Neural cell (in vitro differentiated cells): ENCODE measurements around the gene CCT5. TPM values are rescaled to one million over a fixed set of nuclear protein-coding genes. Genes with fewer than 3 reads are reported as not detected.

ENCODE experiments used
- H2AFZ ChIP-seq: fragments of 200-600, 300-800 bp; sonication (generic), shearing (Covaris generic); 2 replicates; pipeline ENCODE4 v1.6.0; 2014; ENCODE audit warnings: low read depth, mild to moderate bottlenecking, antibody characterized with exemption, low read length, moderate library complexity
- H3F3A ChIP-seq: fragments of 200-600 bp; shearing (Covaris generic); 2 replicates; pipeline ENCODE4 v1.6.1; 2016; ENCODE audit warnings: mild to moderate bottlenecking, moderate library complexity, mixed read lengths, antibody characterized with exemption, low read length; ENCODE audit not compliant: insufficient read depth, poor library complexity, severe bottlenecking
- H3K27ac ChIP-seq: fragments of 200-600, 300-800 bp; sonication (generic), shearing (Covaris generic); 2 replicates; pipeline ENCODE4 v1.5.1; 2014; ENCODE audit warnings: mild to moderate bottlenecking, low read length, moderate library complexity
- H3K27me3 ChIP-seq: fragments of 300-800, 200-600 bp; sonication (generic), shearing (Covaris generic); 2 replicates; pipeline ENCODE4 v1.6.0; 2014; ENCODE audit warnings: mild to moderate bottlenecking, low read depth, low read length, moderate library complexity; ENCODE audit not compliant: insufficient read depth
- H3K36me3 ChIP-seq: fragments of 300-800, 200-600 bp; sonication (generic), shearing (Covaris generic); 2 replicates; pipeline ENCODE4 v1.5.1; 2014; ENCODE audit warnings: mild to moderate bottlenecking, antibody characterized with exemption, low read length, moderate library complexity; ENCODE audit not compliant: insufficient read depth
- H3K4me2 ChIP-seq: fragments of 300-800, 200-600 bp; sonication (generic), shearing (Covaris generic); 2 replicates; pipeline ENCODE4 v1.6.0; 2014; ENCODE audit warnings: mild to moderate bottlenecking, low read length
- H3K4me3 ChIP-seq: fragments of 300-800, 200-600 bp; sonication (generic), shearing (Covaris generic); 2 replicates; pipeline ENCODE4 v1.5.1; 2014; ENCODE audit warnings: mild to moderate bottlenecking, low read length, moderate library complexity
- H3K79me2 ChIP-seq: fragments of 200-600 bp; shearing (Covaris generic); replicated peaks from 2 replicates; pipeline ENCODE4 v1.6.0; 2014; ENCODE audit warnings: mild to moderate bottlenecking, low read length, moderate library complexity; ENCODE audit not compliant: insufficient read depth
- H3K9ac ChIP-seq: fragments of 300-800, 200-600 bp; sonication (generic), shearing (Covaris generic); 2 replicates; pipeline ENCODE4 v1.6.1; 2016; ENCODE audit warnings: mild to moderate bottlenecking, low read length, mixed read lengths
- H3K9me2 ChIP-seq: fragments of 200-600 bp; shearing (Covaris generic); 2 replicates; pipeline ENCODE4 v1.6.1; 2016; ENCODE audit warnings: mild to moderate bottlenecking, low read length, mixed read lengths; ENCODE audit not compliant: insufficient read depth
- H3K9me3 ChIP-seq: fragments of 200-600, 300-800 bp; sonication (generic), shearing (Covaris generic); 2 replicates; pipeline ENCODE4 v1.6.1; 2016; ENCODE audit warnings: mild to moderate bottlenecking, mixed run types, low read length, moderate library complexity, mixed read lengths
- H4K20me1 ChIP-seq: fragments of 200-600 bp; shearing (Covaris generic); 2 replicates; pipeline ENCODE4 v1.6.1; 2016; ENCODE audit warnings: mild to moderate bottlenecking, mixed run types; ENCODE audit not compliant: insufficient read depth
- CTCF ChIP-seq: fragments of 450-650 bp; IDR thresholded peaks from 2 replicates; pipeline ENCODE4 v1.5.1; 2014; ENCODE audit warnings: antibody characterized with exemption, mild to moderate bottlenecking, moderate library complexity; ENCODE audit not compliant: poor library complexity, severe bottlenecking
- EP300 ChIP-seq: fragments of 450-650 bp; conservative IDR thresholded peaks from 2 replicates; pipeline ENCODE4 v1.6.1; 2014; ENCODE audit warnings: antibody characterized with exemption, mild to moderate bottlenecking, moderate library complexity; ENCODE audit not compliant: poor library complexity, severe bottlenecking
- EZH2 ChIP-seq: fragments of 200-600, 300-800 bp; shearing (Covaris generic), sonication (generic); IDR thresholded peaks from 2 replicates; pipeline ENCODE4 v1.6.1; 2014; ENCODE audit warnings: antibody characterized with exemption, low read length, borderline replicate concordance, mild to moderate bottlenecking; ENCODE audit not compliant: insufficient read depth, poor library complexity, severe bottlenecking
- MXI1 ChIP-seq: fragments of 450-650 bp; conservative IDR thresholded peaks from 2 replicates; pipeline ENCODE4 v1.6.1; 2014; ENCODE audit warnings: antibody characterized with exemption, mild to moderate bottlenecking; ENCODE audit not compliant: poor library complexity, severe bottlenecking
- POLR2AphosphoS5 ChIP-seq: IDR thresholded peaks from 2 replicates; pipeline ENCODE4 v1.6.1; 2012
- RAD21 ChIP-seq: fragments of 450-650 bp; conservative IDR thresholded peaks from 2 replicates; pipeline ENCODE4 v1.6.1; 2014; ENCODE audit warnings: antibody characterized with exemption, mild to moderate bottlenecking, moderate library complexity
- SMC3 ChIP-seq: fragments of 450-650 bp; conservative IDR thresholded peaks from 2 replicates; pipeline ENCODE4 v1.6.1; 2014; ENCODE audit warnings: antibody characterized with exemption, mild to moderate bottlenecking, moderate library complexity; ENCODE audit not compliant: poor library complexity
- TAF1 ChIP-seq: IDR thresholded peaks from 2 replicates; pipeline ENCODE4 v1.6.1; 2012; ENCODE audit warnings: low read depth
- polyA plus RNA-seq: library from polyadenylated mRNA; depleted of rRNA; stranded (reverse); fragments of >200 nt; gene quantifications from 2 replicates; pipeline ENCODE4 v1.2.3, GENCODE V29; 2014
- TF ChIP-seq, protein P1 (sequence below): IDR thresholded peaks from 2 replicates; pipeline ENCODE4 v1.6.1; 2012; ENCODE audit warnings: borderline replicate concordance

The CCT5 gene
- polyA plus RNA-seq, 1 donor from 2014 or later = 455 TPM

GRCh38 chr5:10229306-10230048 lies 20.6 kb upstream of the CCT5 start:
- no peaks in the 10 kb centered on the region for H3K36me3 ChIP-seq
- no peaks in the 10 kb centered on the region for H4K20me1 ChIP-seq
- no peaks in the 10 kb centered on the region for H3K9me3 ChIP-seq
- H2AFZ ChIP-seq = no peak overlapping the region
- H3K4me3 ChIP-seq = no peak overlapping the region
- TF ChIP-seq POLR2AphosphoS5 (no peak), TAF1 (no peak), EP300 (no peak), SMC3 (no peak), CTCF (no peak), EZH2 (no peak), MXI1 (no peak), RAD21 (no peak)
- TF ChIP-seq, protein P1, sequence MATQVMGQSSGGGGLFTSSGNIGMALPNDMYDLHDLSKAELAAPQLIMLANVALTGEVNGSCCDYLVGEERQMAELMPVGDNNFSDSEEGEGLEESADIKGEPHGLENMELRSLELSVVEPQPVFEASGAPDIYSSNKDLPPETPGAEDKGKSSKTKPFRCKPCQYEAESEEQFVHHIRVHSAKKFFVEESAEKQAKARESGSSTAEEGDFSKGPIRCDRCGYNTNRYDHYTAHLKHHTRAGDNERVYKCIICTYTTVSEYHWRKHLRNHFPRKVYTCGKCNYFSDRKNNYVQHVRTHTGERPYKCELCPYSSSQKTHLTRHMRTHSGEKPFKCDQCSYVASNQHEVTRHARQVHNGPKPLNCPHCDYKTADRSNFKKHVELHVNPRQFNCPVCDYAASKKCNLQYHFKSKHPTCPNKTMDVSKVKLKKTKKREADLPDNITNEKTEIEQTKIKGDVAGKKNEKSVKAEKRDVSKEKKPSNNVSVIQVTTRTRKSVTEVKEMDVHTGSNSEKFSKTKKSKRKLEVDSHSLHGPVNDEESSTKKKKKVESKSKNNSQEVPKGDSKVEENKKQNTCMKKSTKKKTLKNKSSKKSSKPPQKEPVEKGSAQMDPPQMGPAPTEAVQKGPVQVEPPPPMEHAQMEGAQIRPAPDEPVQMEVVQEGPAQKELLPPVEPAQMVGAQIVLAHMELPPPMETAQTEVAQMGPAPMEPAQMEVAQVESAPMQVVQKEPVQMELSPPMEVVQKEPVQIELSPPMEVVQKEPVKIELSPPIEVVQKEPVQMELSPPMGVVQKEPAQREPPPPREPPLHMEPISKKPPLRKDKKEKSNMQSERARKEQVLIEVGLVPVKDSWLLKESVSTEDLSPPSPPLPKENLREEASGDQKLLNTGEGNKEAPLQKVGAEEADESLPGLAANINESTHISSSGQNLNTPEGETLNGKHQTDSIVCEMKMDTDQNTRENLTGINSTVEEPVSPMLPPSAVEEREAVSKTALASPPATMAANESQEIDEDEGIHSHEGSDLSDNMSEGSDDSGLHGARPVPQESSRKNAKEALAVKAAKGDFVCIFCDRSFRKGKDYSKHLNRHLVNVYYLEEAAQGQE = no peak
- H3F3A ChIP-seq = no peaks in the 10 kb centered on the region
- no peaks in the 10 kb centered on the region for H3K27me3 ChIP-seq
- peak overlapping the region; percentile 34 for H3K27ac ChIP-seq
- H3K9ac ChIP-seq = no peak overlapping the region
- no peaks in the 10 kb centered on the region for H3K79me2 ChIP-seq
- no peaks in the 10 kb centered on the region for H3K9me2 ChIP-seq
- no peak overlapping the region for H3K4me2 ChIP-seq

- H3F3A ChIP-seq = no peaks in the 10 kb centered on the region
- TF ChIP-seq, protein P1 = no peak
- TF ChIP-seq POLR2AphosphoS5 (no peak), TAF1 (no peak), MXI1 (no peak), EZH2 (no peak), RAD21 (no peak), SMC3 (no peak), CTCF (no peak), EP300 (no peak)
- no peak overlapping the region for H2AFZ ChIP-seq
- H4K20me1 ChIP-seq = no peaks in the 10 kb centered on the region
- no peaks in the 10 kb centered on the region for H3K36me3 ChIP-seq
- H3K9me3 ChIP-seq = no peaks in the 10 kb centered on the region
- no peaks in the 10 kb centered on the region for H3K9me2 ChIP-seq
- H3K4me2 ChIP-seq = no peak overlapping the region
- no peaks in the 10 kb centered on the region for H3K27me3 ChIP-seq
- no peak overlapping the region for H3K9ac ChIP-seq
- no peak overlapping the region for H3K4me3 ChIP-seq
- no peaks in the 10 kb centered on the region for H3K79me2 ChIP-seq
- H3K27ac ChIP-seq = no peak overlapping the region
Measured at GRCh38 chr5:10232386-10232785, 17.7 kb upstream of the CCT5 start.
